NT2/D1 (cell line): ENCODE data around the gene SELP.
A peak's percentile ranks its signal among the peaks of the same experiment; 100 is the strongest.

Experiments used
- DNase-seq: peaks from one replicate; pipeline ENCODE4 v3.0.0-alpha.2; 2011; ENCODE audit warnings: low read depth, low spot score
- H3K27me3 ChIP-seq: 2 replicates; pipeline ENCODE4 v1.6.0; 2011; ENCODE audit warnings: mild to moderate bottlenecking; ENCODE audit not compliant: insufficient read length, insufficient read depth
- H3K36me3 ChIP-seq: 2 replicates; pipeline ENCODE4 v1.6.1; 2011; ENCODE audit warnings: mild to moderate bottlenecking, low read length, mixed read lengths; ENCODE audit not compliant: insufficient read depth, insufficient read length
- H3K4me1 ChIP-seq: 2 replicates; pipeline ENCODE4 v1.5.1; 2011; ENCODE audit not compliant: insufficient read depth, insufficient read length
- H3K4me3 ChIP-seq: 2 replicates; pipeline ENCODE4 v1.5.1; 2011; ENCODE audit warnings: low read depth; ENCODE audit not compliant: insufficient read length
- H3K9ac ChIP-seq: 2 replicates; pipeline ENCODE4 v1.6.0; 2011; ENCODE audit warnings: low read depth; ENCODE audit not compliant: insufficient read length
- H3K9me3 ChIP-seq: 2 replicates; pipeline ENCODE4 v1.5.1; 2011; ENCODE audit warnings: mild to moderate bottlenecking, low read length; ENCODE audit not compliant: insufficient read depth
- SUZ12 ChIP-seq: IDR thresholded peaks from 2 replicates; pipeline ENCODE4 v1.6.1; 2011; ENCODE audit not compliant: insufficient read length, insufficient read depth; ENCODE audit errors: extremely low read depth
- YY1 ChIP-seq: IDR thresholded peaks from 2 replicates; pipeline ENCODE4 v1.6.1; 2011; ENCODE audit not compliant: insufficient read length, insufficient read depth
- ZNF274 ChIP-seq: IDR thresholded peaks from 2 replicates; pipeline ENCODE4 v1.6.1; 2011; ENCODE audit warnings: mild to moderate bottlenecking, low read depth, low read length

Gene SELP

GRCh38 chr1:169548282-169548681 lies 81.6 kb downstream of the SELP start:
- H3K4me3 ChIP-seq: no peak overlapping the region
- no peaks in the 10 kb centered on the region for H3K27me3 ChIP-seq
- H3K4me1 ChIP-seq: no peaks in the 10 kb centered on the region
- H3K36me3 ChIP-seq: no peaks in the 10 kb centered on the region
- no peaks in the 10 kb centered on the region for H3K9me3 ChIP-seq
- no peak for DNase-seq
- TF ChIP-seq YY1: no peak
- TF ChIP-seq ZNF274: no peak
- TF ChIP-seq SUZ12: no peak
- no peak overlapping the region for H3K9ac ChIP-seq

DNA sequence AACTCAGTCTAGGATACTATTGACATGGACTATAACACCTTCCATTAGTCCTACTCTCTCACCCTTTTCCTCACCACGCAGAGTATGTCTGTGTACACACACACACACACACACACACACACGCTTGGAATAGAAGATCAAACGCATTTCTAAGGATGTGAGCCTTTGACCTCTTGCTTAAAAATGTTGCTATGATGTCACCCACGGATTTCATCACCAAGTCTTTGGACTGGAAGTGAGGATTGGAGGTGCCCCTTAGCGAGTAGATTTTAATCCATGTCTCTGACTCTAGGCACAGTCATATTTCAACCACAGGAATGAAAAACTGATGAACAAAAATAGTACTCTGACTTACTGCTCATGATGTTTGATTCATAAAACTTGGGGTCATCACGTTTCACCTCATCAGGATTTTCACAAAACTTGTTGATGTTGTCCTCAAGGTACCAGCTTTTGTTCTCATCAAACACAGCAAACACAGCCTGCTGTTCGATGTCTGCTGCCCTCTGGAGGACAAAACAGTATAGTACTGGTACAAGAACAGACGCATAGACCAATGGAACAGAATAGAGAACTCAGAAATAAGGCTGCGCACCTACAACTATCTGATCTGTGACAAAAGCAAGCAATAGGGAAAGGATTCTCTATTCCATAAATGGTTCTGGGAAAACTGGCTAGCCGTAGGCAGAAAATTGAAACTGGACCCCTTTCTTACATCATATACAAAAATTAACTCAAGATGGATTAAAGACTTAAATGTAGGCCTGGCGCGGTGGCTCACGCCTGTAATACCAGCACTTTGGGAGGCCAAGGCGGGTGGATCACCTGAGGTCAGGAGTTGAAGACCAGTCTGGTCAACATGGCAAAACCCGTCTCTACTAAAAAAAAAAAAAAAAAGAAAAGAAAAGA lies 83.6 kb downstream of the SELP start:
- peak; percentile 81 for DNase-seq
- no peak overlapping the region for H3K4me3 ChIP-seq
- no peaks in the 10 kb centered on the region for H3K4me1 ChIP-seq
- no peak overlapping the region for H3K9ac ChIP-seq
- no peaks in the 10 kb centered on the region for H3K27me3 ChIP-seq
- TF ChIP-seq YY1 (no peak), SUZ12 (no peak), ZNF274 (no peak)
- no peaks in the 10 kb centered on the region for H3K36me3 ChIP-seq
- no peaks in the 10 kb centered on the region for H3K9me3 ChIP-seq

GRCh38 chr1:169545472-169545871 lies 84.5 kb downstream of the SELP start:
- TF ChIP-seq YY1: no peak
- TF ChIP-seq ZNF274: no peak
- Histone ChIP-seq H3K9ac (no peak overlapping the region), H3K4me1 (no peaks in the 10 kb centered on the region), H3K9me3 (no peaks in the 10 kb centered on the region), H3K36me3 (no peaks in the 10 kb centered on the region), H3K27me3 (no peaks in the 10 kb centered on the region), H3K4me3 (no peak overlapping the region)
- no peak for DNase-seq

DNA sequence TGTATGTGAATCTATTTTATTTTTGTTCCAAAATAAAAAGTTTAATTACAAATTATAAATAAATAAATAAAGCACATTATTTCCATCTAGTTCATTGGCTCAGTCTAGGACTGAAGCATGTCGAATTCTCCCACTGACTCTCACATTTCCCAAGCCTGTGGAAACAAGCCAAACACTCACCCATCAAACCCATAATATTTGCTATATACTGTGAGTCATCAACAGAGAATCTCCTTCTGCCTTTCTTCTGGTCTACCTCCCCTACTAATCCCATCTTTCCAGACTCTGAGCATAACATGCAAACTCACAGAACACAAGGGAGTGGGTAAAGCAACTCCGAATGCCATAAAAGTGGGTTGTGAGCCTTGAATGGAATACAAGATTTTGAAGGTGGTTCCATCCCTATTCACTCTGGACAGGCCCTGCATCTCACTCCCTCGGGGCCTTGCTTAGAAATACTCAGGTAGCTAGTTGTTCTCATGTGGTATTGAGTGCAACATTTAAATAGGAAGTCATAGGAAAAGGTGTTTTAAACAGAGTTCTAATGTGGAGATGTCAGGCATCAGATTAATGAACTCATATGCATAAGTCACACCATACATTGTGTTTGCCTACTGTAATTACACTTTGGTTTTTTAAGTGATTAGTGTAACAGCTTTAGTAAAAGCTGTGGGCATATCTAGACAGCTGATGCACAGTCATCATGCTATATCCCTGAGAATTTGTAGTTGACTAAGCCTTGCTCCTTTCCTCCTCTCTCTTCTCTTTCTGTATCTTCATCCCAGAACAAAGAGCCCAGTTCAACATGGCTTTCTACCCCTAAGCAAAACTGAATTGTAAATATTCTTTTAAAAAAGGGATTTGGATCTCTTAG lies 90.7 kb downstream of the SELP start:
- no peaks in the 10 kb centered on the region for H3K9me3 ChIP-seq
- H3K4me1 ChIP-seq: no peaks in the 10 kb centered on the region
- no peak overlapping the region for H3K9ac ChIP-seq
- no peak for TF ChIP-seq SUZ12
- no peak for TF ChIP-seq YY1
- TF ChIP-seq ZNF274: no peak
- DNase-seq: no peak
- no peaks in the 10 kb centered on the region for H3K27me3 ChIP-seq
- no peak overlapping the region for H3K4me3 ChIP-seq
- no peaks in the 10 kb centered on the region for H3K36me3 ChIP-seq
